GM18951 (cell line): Measurements from ENCODE around the gene ZNF543.
"Not testable (repeated sequence)": the region's sequence is repeated elsewhere in the genome, so short reads cannot be mapped to it uniquely, and the experiment has no call there.

ENCODE experiments used
- POLR2A ChIP-seq: IDR thresholded peaks from 4 replicates; pipeline ENCODE4 v1.6.1; 2011; ENCODE audit warnings: mild to moderate bottlenecking; ENCODE audit not compliant: insufficient read length, insufficient read depth; ENCODE audit errors: extremely low read depth
- in situ Hi-C: fragments of 300-500 bp; cut with MboI; formaldehyde crosslinking; loops from one replicate; pipeline ENCODE4 v1.12.0; 2022; ENCODE audit warnings: low sequenced_read_pairs, mixed read lengths, inconsistent platforms; ENCODE audit not compliant: unreplicated experiment

The ZNF543 gene

DNA sequence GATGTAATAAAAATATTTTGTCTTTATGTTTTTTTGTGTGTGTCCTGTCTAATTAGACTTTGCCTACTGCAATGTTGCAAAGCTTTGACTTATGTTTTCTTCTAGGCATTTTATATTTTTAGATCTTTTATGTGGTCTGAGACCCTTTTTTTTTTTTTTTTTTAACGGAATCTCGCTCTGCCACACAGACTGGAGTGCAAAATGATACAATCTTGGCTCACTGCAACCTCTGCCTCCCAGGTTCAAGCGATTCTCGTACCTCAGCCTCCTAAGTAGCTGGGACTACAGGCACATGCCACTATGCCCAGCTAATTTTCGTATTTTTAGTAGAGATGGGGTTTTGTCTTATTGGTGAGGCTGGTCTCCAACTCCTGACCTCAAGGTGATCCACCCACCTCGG, 22.3 kb downstream of the ZNF543 start:
- in situ Hi-C loops: no loop called here
- no peak for TF ChIP-seq POLR2A

DNA sequence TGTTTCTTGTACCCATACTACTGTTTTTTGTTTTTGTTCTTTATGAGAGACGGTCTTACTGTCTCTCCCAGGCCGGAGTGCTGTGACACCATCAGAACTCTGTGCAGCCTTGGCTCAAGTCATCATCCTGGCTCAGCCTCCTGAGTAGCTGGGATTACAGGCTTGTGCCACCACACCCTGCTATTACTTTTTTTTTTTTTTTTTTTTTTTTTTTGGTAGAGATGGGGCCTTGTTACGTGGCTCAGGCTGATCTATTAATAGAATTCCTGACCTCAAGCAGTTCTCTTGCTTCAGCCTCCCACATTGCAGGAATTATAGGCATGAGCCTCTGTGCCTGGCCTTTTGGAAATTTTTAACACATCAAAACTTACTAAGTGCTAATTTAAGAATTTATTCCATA, 27.9 kb downstream of the ZNF543 start:
- no peak for TF ChIP-seq POLR2A
- in situ Hi-C loops: no loop called here

DNA sequence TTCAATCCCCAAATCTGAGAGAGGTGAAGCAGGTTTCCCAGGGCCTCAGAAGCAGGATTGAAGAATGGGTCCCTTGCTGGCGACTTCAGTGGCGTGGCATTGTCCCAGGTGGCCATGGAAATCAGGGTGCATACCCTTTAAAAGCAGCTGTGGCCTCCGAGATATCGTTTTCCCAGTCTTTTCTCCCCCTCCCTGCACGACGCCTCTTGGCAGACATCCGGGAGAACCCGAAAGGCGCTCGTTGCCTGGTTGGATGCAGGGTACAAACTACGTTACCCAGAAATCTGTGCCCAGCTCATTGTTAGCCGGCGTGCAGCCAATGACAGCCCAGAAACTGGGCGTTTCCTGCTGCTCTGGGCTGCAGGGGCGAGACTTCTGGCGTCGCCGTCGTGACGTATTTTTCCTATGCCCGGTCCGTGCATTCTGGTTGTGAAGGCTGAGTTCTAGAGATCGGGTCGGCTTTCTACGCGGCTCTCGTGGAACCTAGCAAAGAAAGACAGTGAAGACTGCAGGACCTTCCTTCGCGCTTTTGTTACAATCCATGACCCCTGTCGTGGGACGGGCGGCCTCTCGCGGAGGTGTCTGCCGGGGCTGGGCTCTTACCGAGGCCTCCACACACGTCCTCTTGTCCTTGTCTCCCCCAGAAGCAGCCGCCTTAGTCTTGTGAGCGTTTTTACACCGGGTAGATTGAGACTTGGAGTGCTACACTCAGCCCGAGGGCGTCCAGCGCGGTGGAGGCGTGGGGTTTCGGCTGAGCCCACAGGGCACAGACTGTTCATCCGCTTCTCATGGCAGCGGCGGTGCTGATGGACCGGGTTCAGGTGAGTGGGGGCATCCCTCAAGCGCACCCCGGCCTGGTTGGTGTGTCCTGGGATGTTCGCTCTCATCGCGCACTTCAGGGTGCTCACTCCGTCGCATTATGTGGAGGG, 30.9 kb downstream of the ZNF543 start, which contains the start of gene ZNF304:
TSS of gene ZNF304 (plus strand) at position 395 of the 929 bp plus-strand sequence. CDS start at position 789, 394 bp downstream.
- in situ Hi-C loops: no loop called here
- peak; percentile 63 for TF ChIP-seq POLR2A

DNA sequence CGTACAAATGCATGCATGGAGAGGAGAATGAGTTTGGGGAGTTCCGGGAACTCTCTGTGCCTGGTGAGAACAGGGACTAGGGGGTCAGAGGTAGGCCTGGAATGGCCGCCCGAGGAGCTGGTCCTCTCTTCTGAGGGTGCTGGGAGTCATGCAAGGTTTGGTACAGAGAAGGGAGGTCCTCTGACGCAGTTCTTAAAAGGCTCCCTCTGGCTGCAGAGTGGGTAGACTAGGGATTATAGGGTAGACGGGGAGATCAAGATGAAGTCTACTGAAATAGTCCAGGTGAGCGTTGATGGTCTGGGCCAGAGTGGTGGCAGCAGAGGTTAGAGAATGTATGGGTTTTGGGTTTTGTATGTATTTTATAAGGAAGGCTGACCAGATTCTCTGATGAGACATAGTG, 31.6 kb downstream of the ZNF543 start:
- no peak for TF ChIP-seq POLR2A
- in situ Hi-C loops: no loop called here

DNA sequence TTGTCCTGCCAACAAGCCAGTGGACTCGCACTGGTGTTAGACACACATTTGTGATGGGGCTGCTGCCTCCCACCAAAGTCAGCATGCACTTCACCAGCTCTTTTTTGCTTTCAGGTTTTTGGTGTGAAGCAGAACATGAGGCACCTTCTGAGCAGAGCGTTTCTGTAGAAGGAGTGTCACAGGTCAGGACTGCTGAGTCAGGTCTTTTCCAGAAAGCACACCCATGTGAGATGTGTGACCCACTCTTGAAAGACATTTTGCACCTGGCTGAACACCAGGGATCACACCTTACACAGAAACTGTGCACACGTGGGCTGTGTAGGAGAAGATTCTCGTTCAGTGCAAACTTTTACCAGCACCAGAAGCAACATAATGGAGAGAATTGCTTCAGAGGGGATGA, 35.6 kb downstream of the ZNF543 start:
- TF ChIP-seq POLR2A: no peak
- in situ Hi-C loops: no loop called here

DNA sequence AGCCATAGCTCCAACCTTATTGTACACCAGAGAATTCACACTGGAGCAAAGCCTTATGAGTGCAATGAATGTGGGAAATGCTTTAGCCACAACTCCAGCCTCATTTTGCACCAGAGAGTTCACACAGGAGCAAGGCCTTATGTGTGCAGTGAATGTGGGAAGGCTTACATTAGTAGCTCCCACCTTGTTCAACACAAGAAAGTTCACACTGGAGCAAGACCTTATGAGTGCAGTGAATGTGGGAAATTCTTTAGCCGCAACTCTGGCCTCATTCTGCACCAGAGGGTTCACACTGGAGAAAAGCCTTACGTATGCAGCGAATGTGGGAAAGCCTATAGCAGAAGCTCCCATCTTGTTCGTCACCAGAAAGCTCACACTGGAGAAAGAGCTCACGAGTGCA, 37.1 kb downstream of the ZNF543 start:
- in situ Hi-C loops: no loop called here
- no peak for TF ChIP-seq POLR2A

DNA sequence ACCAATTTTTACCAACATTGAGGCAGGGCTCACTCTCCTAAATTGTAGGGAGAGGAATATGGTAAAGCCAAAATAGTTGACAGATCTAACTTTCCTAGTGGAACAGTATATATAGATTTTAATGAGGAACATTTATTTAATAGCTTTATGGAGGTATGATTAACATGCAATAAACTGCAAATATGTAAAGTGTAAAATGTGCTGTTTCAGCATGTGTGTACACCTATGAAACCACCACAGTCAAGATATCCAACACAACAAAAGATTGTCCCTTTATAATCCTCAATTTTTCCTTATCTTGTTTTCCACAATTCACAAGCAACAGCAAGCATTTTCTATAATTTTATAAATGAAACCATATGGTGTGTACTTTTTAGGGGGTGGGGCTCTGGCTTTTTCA, 39.0 kb downstream of the ZNF543 start:
- in situ Hi-C loops: no loop called here
- TF ChIP-seq POLR2A: no peak

DNA sequence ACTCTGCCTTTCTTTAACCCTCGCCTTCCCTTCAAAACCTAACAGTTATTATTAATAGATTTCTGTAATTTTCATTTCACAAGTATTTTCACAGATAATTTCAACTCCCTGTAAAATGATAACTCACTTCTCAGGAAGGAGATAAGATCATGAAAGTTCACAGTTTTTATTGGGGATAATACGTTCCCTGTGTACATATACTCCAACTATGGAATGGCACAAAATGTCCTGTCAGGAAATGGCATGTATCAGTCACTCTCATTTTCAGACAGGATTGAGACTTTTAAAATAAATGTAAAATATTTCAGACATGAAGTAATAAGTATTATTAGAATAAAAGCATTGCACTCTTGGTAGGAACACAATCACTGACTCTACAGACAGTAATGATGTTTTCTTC, 42.1 kb downstream of the ZNF543 start:
- no peak for TF ChIP-seq POLR2A
- in situ Hi-C loops: no loop called here

DNA sequence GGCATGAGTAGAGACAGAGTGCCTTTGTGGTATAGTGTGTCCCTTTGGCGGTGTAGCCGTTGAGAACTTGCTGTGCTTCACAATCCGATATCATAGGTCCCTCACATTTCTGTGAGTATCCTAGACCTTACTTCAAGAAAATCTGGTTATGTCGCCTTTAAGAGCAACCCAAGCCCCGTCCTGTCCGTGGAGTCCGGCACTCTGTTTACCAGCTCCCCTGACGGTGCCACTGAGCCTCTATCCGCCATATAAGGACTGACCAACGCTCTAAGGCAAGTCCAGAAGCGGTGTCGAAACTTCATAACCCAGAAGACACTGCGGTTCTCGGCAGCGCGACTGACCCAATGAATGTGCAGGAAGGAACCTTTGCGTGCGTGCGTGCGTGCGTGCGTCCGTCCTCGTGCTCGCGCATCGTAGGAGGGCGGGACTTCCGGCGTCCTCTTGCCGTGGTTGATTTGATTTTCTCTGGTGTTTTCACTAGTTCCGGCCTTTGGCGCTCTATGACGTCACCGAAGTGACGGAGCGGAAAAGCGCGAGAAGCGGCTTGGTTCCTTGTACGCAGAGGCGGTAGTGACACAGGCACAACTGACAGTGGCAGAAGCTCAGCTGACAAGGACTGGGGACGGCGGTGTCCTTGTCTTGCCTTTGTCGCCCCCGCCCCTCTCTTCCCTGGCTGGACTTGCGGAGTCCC, 42.9 kb downstream of the ZNF543 start, which contains the start of the genes TRAPPC2B and ZNF547:
TSS of gene TRAPPC2B (plus strand) at position 555 of the 691 bp plus-strand sequence. CDS start 1,283 bp downstream, outside the sequence.
TSS of gene ZNF547 (plus strand) at position 555 of the 691 bp plus-strand sequence. CDS start 5,005 bp downstream, outside the sequence.
- peak; percentile 67 for TF ChIP-seq POLR2A
- in situ Hi-C loops: no loop called here

DNA sequence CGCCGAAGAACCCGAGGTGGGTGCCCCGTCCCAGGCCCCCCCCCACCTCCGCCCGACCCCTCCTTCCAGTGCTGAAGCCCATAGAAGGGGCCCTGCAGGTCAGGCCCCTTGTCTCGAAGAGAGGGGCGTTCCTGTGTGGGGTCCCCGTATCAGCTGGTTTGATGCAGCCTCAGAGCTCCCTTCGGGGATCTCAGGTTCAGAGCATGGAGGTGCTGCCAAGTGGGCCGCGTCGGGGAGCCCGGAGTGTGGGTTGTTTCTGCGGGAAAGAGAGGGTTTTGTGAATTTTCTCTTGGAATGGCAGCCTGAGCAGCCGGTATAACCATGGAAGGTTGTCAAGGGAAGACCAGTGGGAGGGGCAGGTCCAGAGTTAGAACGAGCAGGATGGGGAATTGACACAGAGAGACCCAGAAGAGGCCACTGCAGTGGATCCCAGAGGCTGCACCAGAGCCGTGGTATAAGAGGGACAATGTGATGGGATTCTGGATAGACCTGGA, 43.5 kb downstream of the ZNF543 start:
- in situ Hi-C loops: no loop called here
- no peak for TF ChIP-seq POLR2A

DNA sequence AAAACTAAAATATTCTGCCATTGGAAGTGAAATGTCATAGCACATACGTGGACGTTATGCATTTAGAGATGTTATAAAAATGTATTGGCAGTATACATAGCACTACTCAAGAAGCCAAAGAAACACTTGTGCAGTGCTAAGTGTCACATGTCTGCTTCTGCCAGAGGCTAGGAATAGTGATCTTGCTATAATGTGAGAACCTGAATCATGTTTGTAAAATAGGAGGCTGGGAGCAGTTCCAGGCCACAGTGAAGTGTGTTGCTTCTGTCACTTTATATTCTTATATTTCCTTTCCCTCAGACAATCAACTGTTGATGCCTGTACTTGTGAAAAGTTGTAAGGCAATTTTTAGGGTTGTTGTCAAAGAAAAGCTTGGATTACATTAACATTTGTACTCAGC, 46.5 kb downstream of the ZNF543 start:
- in situ Hi-C loops: no loop called here
- TF ChIP-seq POLR2A: no peak

DNA sequence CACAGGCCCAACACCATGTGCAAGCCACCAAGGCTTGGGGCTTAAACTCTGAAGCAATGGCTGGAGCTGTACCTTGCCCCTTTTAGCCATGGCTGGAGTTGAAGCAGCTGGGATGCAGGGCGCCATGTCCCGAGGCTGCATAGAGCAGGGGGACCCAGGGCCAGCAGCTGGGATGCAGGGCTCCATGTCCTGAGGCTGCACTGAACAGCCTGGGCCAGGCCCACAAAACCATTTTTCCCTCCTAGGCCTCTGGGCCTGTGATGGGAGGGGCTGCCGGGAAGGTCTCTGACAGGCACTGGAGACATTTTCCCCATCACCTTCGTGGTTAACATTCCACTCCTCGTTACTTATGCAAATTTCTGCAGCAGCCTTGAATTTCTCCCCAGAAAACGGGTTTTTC, 53.9 kb downstream of the ZNF543 start:
- in situ Hi-C loops: no loop called here
- TF ChIP-seq POLR2A: no peak

DNA sequence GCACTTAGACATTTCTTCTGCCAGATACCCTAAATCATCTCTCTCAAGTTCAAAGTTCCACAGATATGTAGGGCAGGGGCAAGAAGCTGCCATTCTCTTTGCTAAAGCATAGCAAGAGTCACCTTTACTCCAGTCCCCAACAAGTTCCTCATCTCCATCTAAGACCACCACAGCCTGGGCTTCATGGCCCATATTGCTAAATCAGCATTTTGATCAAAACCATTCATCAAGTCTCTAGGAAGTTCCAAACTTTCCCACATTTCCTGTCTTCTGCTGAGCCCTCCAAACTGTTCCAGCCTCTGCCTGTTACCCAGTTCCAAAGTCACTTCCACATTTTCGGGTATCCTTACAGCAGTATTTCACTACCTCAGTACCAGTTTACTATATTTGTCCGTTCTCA, 54.4 kb downstream of the ZNF543 start:
- in situ Hi-C loops: not testable (repeated sequence)
